Loucy (cell line): ENCODE results near the gene TNRC6C.

Experiments
- EZH2phosphoT487 ChIP-seq: fragments of 200-600 bp; IDR thresholded peaks from 2 replicates; pipeline ENCODE4 v1.6.1; 2018; ENCODE audit warnings: antibody characterized with exemption, mild to moderate bottlenecking, moderate library complexity, borderline replicate concordance
- TF ChIP-seq, protein P1 (sequence below): fragments of 200-600 bp; sonication (generic); conservative IDR thresholded peaks from 2 replicates; pipeline ENCODE4 v1.5.1; 2014; ENCODE audit warnings: mild to moderate bottlenecking, antibody characterized with exemption, low read length

DNA sequence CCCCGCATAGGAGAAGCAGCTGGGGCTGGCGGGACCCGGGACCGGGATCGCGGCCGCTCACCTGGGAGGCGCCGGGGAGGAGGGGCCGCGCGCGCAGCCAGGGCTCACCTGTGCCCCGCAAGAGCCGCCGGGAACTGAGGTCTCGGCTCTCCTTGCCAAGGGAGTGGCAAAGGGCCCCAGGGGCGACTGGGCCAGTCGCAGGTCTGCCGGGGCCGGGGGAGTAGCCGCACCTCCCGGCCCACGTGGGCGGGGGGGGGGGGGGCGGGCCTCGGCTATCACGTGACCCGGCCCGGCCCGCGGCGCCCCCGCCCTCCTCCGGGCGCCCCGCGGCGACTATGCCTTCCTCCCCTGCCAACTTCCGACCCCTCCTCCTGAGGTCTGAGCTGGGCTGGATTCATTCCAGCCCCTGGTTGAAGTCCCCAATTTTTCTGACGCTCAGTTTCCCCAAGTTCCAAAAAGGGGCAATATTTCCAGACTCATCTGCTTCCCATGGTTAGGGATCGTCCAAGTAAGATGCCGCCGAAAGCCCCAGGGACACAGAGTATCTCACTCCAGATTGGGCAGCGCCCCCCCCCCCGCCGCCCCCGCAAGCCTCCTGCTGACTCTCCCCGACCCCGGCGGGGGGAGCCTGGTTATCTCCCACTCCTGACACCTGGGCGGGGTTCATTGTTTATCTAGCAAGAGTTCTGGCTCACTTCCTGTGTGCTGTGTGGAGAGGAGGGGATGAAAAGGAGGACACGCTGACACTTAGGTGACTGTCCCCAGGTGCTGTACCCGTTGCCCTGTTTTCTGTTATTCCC is 170.2 kb downstream of the TNRC6C start, which contains the start of gene TMC6:
- TF ChIP-seq, protein P1, sequence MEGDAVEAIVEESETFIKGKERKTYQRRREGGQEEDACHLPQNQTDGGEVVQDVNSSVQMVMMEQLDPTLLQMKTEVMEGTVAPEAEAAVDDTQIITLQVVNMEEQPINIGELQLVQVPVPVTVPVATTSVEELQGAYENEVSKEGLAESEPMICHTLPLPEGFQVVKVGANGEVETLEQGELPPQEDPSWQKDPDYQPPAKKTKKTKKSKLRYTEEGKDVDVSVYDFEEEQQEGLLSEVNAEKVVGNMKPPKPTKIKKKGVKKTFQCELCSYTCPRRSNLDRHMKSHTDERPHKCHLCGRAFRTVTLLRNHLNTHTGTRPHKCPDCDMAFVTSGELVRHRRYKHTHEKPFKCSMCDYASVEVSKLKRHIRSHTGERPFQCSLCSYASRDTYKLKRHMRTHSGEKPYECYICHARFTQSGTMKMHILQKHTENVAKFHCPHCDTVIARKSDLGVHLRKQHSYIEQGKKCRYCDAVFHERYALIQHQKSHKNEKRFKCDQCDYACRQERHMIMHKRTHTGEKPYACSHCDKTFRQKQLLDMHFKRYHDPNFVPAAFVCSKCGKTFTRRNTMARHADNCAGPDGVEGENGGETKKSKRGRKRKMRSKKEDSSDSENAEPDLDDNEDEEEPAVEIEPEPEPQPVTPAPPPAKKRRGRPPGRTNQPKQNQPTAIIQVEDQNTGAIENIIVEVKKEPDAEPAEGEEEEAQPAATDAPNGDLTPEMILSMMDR = no peak
- TF ChIP-seq EZH2phosphoT487 = no peak
